CD14-positive monocyte (primary cell): ENCODE measurements around the gene RASGRF2. TPM values are rescaled to one million over a fixed set of nuclear protein-coding genes. Genes with fewer than 3 reads are reported as not detected.

ENCODE experiments used
- DNase-seq, 3 donors: peaks; one replicate each; pipeline ENCODE4 v3.0.0-alpha.2; 2011 to 2022
- H2AFZ ChIP-seq: 2 replicates; pipeline ENCODE4 v1.6.0; 2012; ENCODE audit warnings: mild to moderate bottlenecking, low read depth, low read length, inconsistent platforms; ENCODE audit not compliant: insufficient read depth, poor library complexity, severe bottlenecking
- H3K27ac ChIP-seq, 2 donors: 1 replicate in 1 of 2; 2 replicates in 1 of 2; pipeline ENCODE4 v1.5.1; 2012 to 2013; ENCODE audit warnings: low read length in 2 of 2, control low read depth in 1 of 2, inconsistent platforms in 1 of 2, low read depth in 1 of 2, mild to moderate bottlenecking in 1 of 2
- H3K27me3 ChIP-seq, 2 donors: one replicate each; pipeline versions ENCODE4 v1.6.0 to v1.6.1; 2011 to 2013; ENCODE audit warnings: low read length in 2 of 2; ENCODE audit not compliant: control insufficient read depth in 2 of 2, insufficient read depth in 2 of 2
- H3K36me3 ChIP-seq, 2 donors: replicated peaks in 1 of 2; 1 replicate in 1 of 2; 2 replicates in 1 of 2; pipeline versions ENCODE4 v1.5.1 to v1.6.1; 2012 to 2013; ENCODE audit warnings: low read length in 2 of 2, control low read depth in 1 of 2, inconsistent platforms in 1 of 2, mild to moderate bottlenecking in 1 of 2; ENCODE audit not compliant: insufficient read depth in 2 of 2, control insufficient read depth in 1 of 2
- H3K4me1 ChIP-seq, 2 donors: 1 replicate in 1 of 2; 2 replicates in 1 of 2; pipeline versions ENCODE4 v1.5.1 to v1.6.1; 2012 to 2013; ENCODE audit warnings: low read length in 2 of 2, control low read depth in 1 of 2, inconsistent platforms in 1 of 2, mild to moderate bottlenecking in 1 of 2, moderate library complexity in 1 of 2; ENCODE audit not compliant: insufficient read depth in 2 of 2, control insufficient read depth in 1 of 2
- H3K4me2 ChIP-seq: replicated peaks from 2 replicates; pipeline ENCODE3; 2012; ENCODE audit warnings: low read length, moderate library complexity, mild to moderate bottlenecking; ENCODE audit not compliant: poor library complexity, severe bottlenecking; ENCODE audit errors: extremely low read depth
- H3K4me3 ChIP-seq, 3 experiments: fragments of 200-600 bp in 1 of 3; sonication (generic) in 1 of 3; replicated peaks in 1 of 3; 1 replicate in 2 of 3; 2 replicates in 1 of 3; pipeline ENCODE4 v1.5.1; 2011 to 2013; ENCODE audit warnings: low read length in 3 of 3, mild to moderate bottlenecking in 3 of 3, control low read depth in 2 of 3, low read depth in 2 of 3, inconsistent platforms in 1 of 3, moderate library complexity in 1 of 3
- H3K79me2 ChIP-seq: 2 replicates; pipeline ENCODE4 v1.6.0; 2012; ENCODE audit warnings: mild to moderate bottlenecking, control low read depth, inconsistent platforms, low read length, moderate library complexity; ENCODE audit not compliant: insufficient read depth
- H3K9ac ChIP-seq: 2 replicates; pipeline ENCODE4 v1.6.0; 2017; ENCODE audit warnings: low read length, mild to moderate bottlenecking; ENCODE audit not compliant: insufficient read depth, poor library complexity, severe bottlenecking
- H3K9me3 ChIP-seq, 2 donors: replicated peaks in 1 of 2; 1 replicate in 1 of 2; 2 replicates in 1 of 2; pipeline versions ENCODE4 v1.5.1 to v1.6.1; 2012 to 2013; ENCODE audit warnings: low read length in 2 of 2, control low read depth in 1 of 2; ENCODE audit not compliant: control insufficient read depth in 1 of 2, insufficient read depth in 1 of 2
- H4K20me1 ChIP-seq: 2 replicates; pipeline ENCODE4 v1.6.0; 2012; ENCODE audit warnings: mild to moderate bottlenecking, low read length, control low read depth, moderate library complexity; ENCODE audit not compliant: insufficient read depth
- H3K27ac Mint-ChIP-seq, 7 donors: one replicate each; pipeline ENCODE4 v1.8.0; 2020; ENCODE audit warnings: mild to moderate bottlenecking in 7 of 7, mixed read lengths in 7 of 7, moderate library complexity in 6 of 7, inconsistent platforms in 2 of 7
- H3K27me3 Mint-ChIP-seq, 3 donors: one replicate each; pipeline ENCODE4 v1.8.0; 2021 to 2022; ENCODE audit warnings: low read depth in 3 of 3, mild to moderate bottlenecking in 3 of 3, mixed read lengths in 3 of 3, moderate library complexity in 3 of 3, inconsistent platforms in 1 of 3
- H3K36me3 Mint-ChIP-seq, 2 donors: one replicate each; pipeline ENCODE4 v1.8.0; 2020; ENCODE audit warnings: mixed read lengths in 2 of 2, inconsistent platforms in 1 of 2, mild to moderate bottlenecking in 1 of 2
- H3K4me1 Mint-ChIP-seq: one replicate; pipeline ENCODE4 v1.8.0; 2020; ENCODE audit warnings: mild to moderate bottlenecking, mixed read lengths
- H3K4me3 Mint-ChIP-seq, 2 donors: one replicate each; pipeline ENCODE4 v1.8.0; 2020; ENCODE audit warnings: mild to moderate bottlenecking in 2 of 2, mixed read lengths in 2 of 2, moderate library complexity in 1 of 2
- H3K9me3 Mint-ChIP-seq, 7 donors: one replicate each; pipeline ENCODE4 v1.8.0; 2020 to 2022; ENCODE audit warnings: mixed read lengths in 7 of 7, mild to moderate bottlenecking in 6 of 7, moderate library complexity in 6 of 7, inconsistent platforms in 2 of 7
- CTCF ChIP-seq: fragments of 200-600 bp; IDR thresholded peaks from one replicate; pipeline ENCODE4 v1.8.0; 2022; ENCODE audit warnings: antibody characterized with exemption, mild to moderate bottlenecking
- WGBS: methylation state at CpG from one replicate; pipeline ENCODE4 v1.1.5; 2013; ENCODE audit warnings: missing lambda C conversion rate; ENCODE audit not compliant: insufficient coverage; 5-methylcytosine and 5-hydroxymethylcytosine counted together
- intact Hi-C, 2 donors: fragments of 100-400 bp; cut with micrococcal nuclease; formaldehyde crosslinking; loops; one replicate each; pipeline versions ENCODE4 v1.15.0 to v1.15.1; 2023
- polyA plus RNA-seq, 3 donors: library from polyadenylated mRNA; depleted of rRNA in 1 of 3; unstranded in 2 of 3; stranded (reverse) in 1 of 3; fragments of 300-500 nt in 2 of 3; fragments of >200 nt in 1 of 3; fragmentation: Illumina TruSeq in 2 of 3; gene quantifications; 1 replicate in 2 of 3; 2 replicates in 1 of 3; pipeline ENCODE4 v1.2.3, GENCODE V29; 2012 to 2021

The RASGRF2 gene
- polyA plus RNA-seq, 3 donors, result 0.01 to 0.02 TPM; not detected in 1

- 100% methylated on average over 1 of the region's 4 CpGs for WGBS
- H3K27ac Mint-ChIP-seq, result no peak overlapping the region
Measured at GRCh38 chr5:81021486-81021885, 61.3 kb downstream of the RASGRF2 start.

GRCh38 chr5:81021951-81022687, 62.0 kb downstream of the RASGRF2 start:
- H3K9me3 ChIP-seq, result no peaks in the 10 kb centered on the region
- WGBS, result 90% methylated on average over 5 of the region's 10 CpGs
- intact Hi-C loops, result no loop called here
- no peak for TF ChIP-seq CTCF
- no peak overlapping the region for H3K9ac ChIP-seq
- Mint-ChIP-seq H3K36me3 (no peaks in the 10 kb centered on the region), H3K4me3 (no peak overlapping the region), H3K9me3 (peaks cover 0 to 5% (median 2%) of the 10 kb centered on the region in 7 donors), H3K27ac (no peak overlapping the region), H3K27me3 (peaks cover 3 to 8% (median 5%) of the 10 kb centered on the region in 3 donors), H3K4me1 (no peaks in the 10 kb centered on the region)
- no peak overlapping the region for H3K4me2 ChIP-seq
- H3K27ac ChIP-seq, result no peak overlapping the region
- H3K79me2 ChIP-seq, result no peaks in the 10 kb centered on the region
- no peak overlapping the region for H3K4me3 ChIP-seq
- no peaks in the 10 kb centered on the region for H3K4me1 ChIP-seq
- no peak overlapping the region for H2AFZ ChIP-seq
- H3K27me3 ChIP-seq, result no peaks in the 10 kb centered on the region
- no peaks in the 10 kb centered on the region for H3K36me3 ChIP-seq
- no peak for DNase-seq
- no peaks in the 10 kb centered on the region for H4K20me1 ChIP-seq

More at GRCh38 chr5:81021486-81021885, 61.3 kb downstream of the RASGRF2 start:
- no peak for DNase-seq
- peaks cover 0 to 3% (median 2%) of the 10 kb centered on the region in 7 donors for H3K9me3 Mint-ChIP-seq
- intact Hi-C loops, result no loop called here
- Histone ChIP-seq H3K9me3 (no peaks in the 10 kb centered on the region), H4K20me1 (no peaks in the 10 kb centered on the region), H3K4me3 (no peak overlapping the region), H3K9ac (no peak overlapping the region), H3K79me2 (no peaks in the 10 kb centered on the region), H3K27me3 (no peaks in the 10 kb centered on the region), H3K4me1 (no peaks in the 10 kb centered on the region), H3K36me3 (no peaks in the 10 kb centered on the region), H3K4me2 (no peak overlapping the region), H2AFZ (no peak overlapping the region), H3K27ac (no peak overlapping the region)
- H3K4me1 Mint-ChIP-seq, result no peaks in the 10 kb centered on the region
- TF ChIP-seq CTCF, result no peak
- H3K36me3 Mint-ChIP-seq, result no peaks in the 10 kb centered on the region
- peaks cover 3 to 8% (median 5%) of the 10 kb centered on the region in 3 donors for H3K27me3 Mint-ChIP-seq
- H3K4me3 Mint-ChIP-seq, result no peak overlapping the region
